Ishikawa (cell line): Measurements from ENCODE around the gene NTRK3.

Experiments used
- CEBPB ChIP-seq: IDR thresholded peaks from 2 replicates; pipeline ENCODE4 v1.6.1; 2012
- CREB1 ChIP-seq: IDR thresholded peaks from 2 replicates; pipeline ENCODE4 v1.6.1; 2012; ENCODE audit warnings: low read depth
- EGR1 ChIP-seq: IDR thresholded peaks from 2 replicates; pipeline ENCODE4 v1.6.1; 2012
- EP300 ChIP-seq: IDR thresholded peaks from 2 replicates; pipeline ENCODE4 v1.6.1; 2012; ENCODE audit warnings: borderline replicate concordance
- FOXM1 ChIP-seq: IDR thresholded peaks from 2 replicates; pipeline ENCODE4 v1.6.1; 2012; ENCODE audit warnings: low read depth, borderline replicate concordance
- MAX ChIP-seq: IDR thresholded peaks from 2 replicates; pipeline ENCODE4 v1.6.1; 2012
- NFIC ChIP-seq: IDR thresholded peaks from 2 replicates; pipeline ENCODE4 v1.6.1; 2012
- RAD21 ChIP-seq: IDR thresholded peaks from 2 replicates; pipeline ENCODE4 v1.6.1; 2012; ENCODE audit warnings: low read depth
- REST ChIP-seq: IDR thresholded peaks from 2 replicates; pipeline ENCODE4 v1.6.1; 2012; ENCODE audit warnings: low read depth, mild to moderate bottlenecking
- TAF1 ChIP-seq: IDR thresholded peaks from 2 replicates; pipeline ENCODE4 v1.6.1; 2012; ENCODE audit warnings: low read depth, mild to moderate bottlenecking
- TCF12 ChIP-seq: IDR thresholded peaks from 2 replicates; pipeline ENCODE4 v1.6.1; 2012; ENCODE audit warnings: low read depth
- TEAD4 ChIP-seq: IDR thresholded peaks from 2 replicates; pipeline ENCODE4 v1.6.1; 2012
- USF1 ChIP-seq: IDR thresholded peaks from 2 replicates; pipeline ENCODE4 v1.6.1; 2012
- YY1 ChIP-seq: IDR thresholded peaks from 2 replicates; pipeline ENCODE4 v1.6.1; 2012; ENCODE audit warnings: low read depth
- ZBTB7A ChIP-seq: IDR thresholded peaks from 2 replicates; pipeline ENCODE4 v1.6.1; 2012; ENCODE audit warnings: low read depth

The NTRK3 gene

GRCh38 chr15:88057836-88058235, 198.7 kb downstream of the NTRK3 start:
- TF ChIP-seq RAD21, result no peak
- TF ChIP-seq TCF12, result no peak
- TF ChIP-seq ZBTB7A, result no peak
- no peak for TF ChIP-seq TAF1
- TF ChIP-seq YY1, result no peak
- TF ChIP-seq REST, result no peak
- TF ChIP-seq TEAD4, result no peak
- no peak for TF ChIP-seq NFIC

GRCh38 chr15:88049506-88049905, 207.0 kb downstream of the NTRK3 start:
- no peak for TF ChIP-seq FOXM1
- TF ChIP-seq YY1, result no peak
- no peak for TF ChIP-seq TEAD4
- no peak for TF ChIP-seq EP300
- TF ChIP-seq CEBPB, result no peak
- TF ChIP-seq TAF1, result no peak
- TF ChIP-seq MAX, result no peak
- TF ChIP-seq RAD21, result no peak
- no peak for TF ChIP-seq TCF12
- no peak for TF ChIP-seq ZBTB7A
- TF ChIP-seq NFIC, result no peak
- no peak for TF ChIP-seq EGR1
- TF ChIP-seq USF1, result no peak
- TF ChIP-seq CREB1, result no peak
- no peak for TF ChIP-seq REST

GRCh38 chr15:88048755-88049154, 207.8 kb downstream of the NTRK3 start:
- TF ChIP-seq EGR1 (no peak), MAX (no peak), FOXM1 (no peak), USF1 (no peak), TCF12 (no peak), NFIC (no peak), TEAD4 (no peak), RAD21 (no peak), EP300 (no peak), TAF1 (no peak), YY1 (no peak), ZBTB7A (no peak)

GRCh38 chr15:88048237-88048636, 208.3 kb downstream of the NTRK3 start:
- TF ChIP-seq NFIC (no peak), CREB1 (no peak), USF1 (no peak), REST (no peak), MAX (no peak), TEAD4 (no peak), ZBTB7A (no peak), TCF12 (no peak), RAD21 (no peak), CEBPB (no peak), EP300 (no peak), FOXM1 (no peak), YY1 (no peak)
